ENCODE measurements around the gene PSMD6.

GRCh38 chr3:64057231-64057630 is 33.9 kb upstream of the PSMD6 start:
- TF ChIP-seq CTCF (IDR thresholded peaks at IDR 0.05 in 2 of 3, conservative IDR thresholded peaks at IDR 0.05 in 1 of 3; ENCODE audit: borderline replicate concordance in 1 of 3, insufficient read depth in 1 of 3, low read depth in 2 of 3, low read length in 2 of 3) (no peak), REST (IDR thresholded peaks at IDR 0.05; ENCODE audit: low read depth) (no peak), CEBPB (IDR thresholded peaks at IDR 0.05; ENCODE audit: low read depth) (no peak), EZH2 (IDR thresholded peaks at IDR 0.05) (no peak), MAX (IDR thresholded peaks at IDR 0.05) (no peak), POLR2A (IDR thresholded peaks at IDR 0.05; ENCODE audit: borderline replicate concordance, extremely low read depth, insufficient read depth, insufficient read length) (no peak), RAD21 (IDR thresholded peaks at IDR 0.05; ENCODE audit: low read depth) (no peak), EZH2phosphoT487 (IDR thresholded peaks at IDR 0.05; ENCODE audit: borderline replicate concordance) (no peak), SRF (IDR thresholded peaks at IDR 0.05; ENCODE audit: low read depth) (no peak), JUND (IDR thresholded peaks at IDR 0.05) (no peak), ZFX (IDR thresholded peaks at IDR 0.05) (no peak), TCF7L2 (IDR thresholded peaks at IDR 0.05; ENCODE audit: borderline replicate concordance, extremely low read depth, insufficient read depth, insufficient read length) (no peak)

Data from HCT116 (cell line).